Skeletal muscle tissue (tissue), 4 donors: ENCODE measurements around the gene SDHD. TPM values are rescaled to one million over a fixed set of nuclear protein-coding genes. Genes with fewer than 3 reads are reported as not detected.

Source experiments
- H3K27ac ChIP-seq: one replicate; pipeline ENCODE4 v1.7.0; 2013; ENCODE audit warnings: mild to moderate bottlenecking, low read depth, low read length, inconsistent platforms
- H3K27me3 ChIP-seq, 3 donors: one replicate each; pipeline ENCODE4 v1.7.0; 2013; ENCODE audit warnings: low read length in 3 of 3; ENCODE audit not compliant: control insufficient read depth in 3 of 3, insufficient read depth in 3 of 3
- H3K36me3 ChIP-seq, 3 donors: one replicate each; pipeline ENCODE4 v1.7.0; 2013; ENCODE audit warnings: low read length in 3 of 3; ENCODE audit not compliant: control insufficient read depth in 3 of 3, insufficient read depth in 3 of 3
- H3K4me1 ChIP-seq, 3 donors: one replicate each; pipeline ENCODE4 v1.7.0; 2013; ENCODE audit warnings: low read length in 3 of 3, mild to moderate bottlenecking in 3 of 3; ENCODE audit not compliant: control insufficient read depth in 3 of 3, insufficient read depth in 3 of 3
- H3K4me3 ChIP-seq, 3 donors: one replicate each; pipeline ENCODE4 v1.7.0; 2013; ENCODE audit warnings: low read length in 3 of 3
- H3K9ac ChIP-seq, 3 donors: one replicate each; pipeline ENCODE4 v1.7.0; 2013; ENCODE audit warnings: low read length in 3 of 3, mild to moderate bottlenecking in 3 of 3, moderate library complexity in 2 of 3, low read depth in 1 of 3
- H3K9me3 ChIP-seq, 3 donors: one replicate each; pipeline ENCODE4 v1.7.0; 2013; ENCODE audit warnings: low read length in 3 of 3; ENCODE audit not compliant: control insufficient read depth in 3 of 3
- total RNA-seq: library from RNA; depleted of rRNA; stranded (reverse); fragments of >200 nt; gene quantifications from one replicate; pipeline ENCODE4 v1.2.3, GENCODE V29; 2014
- donor health status: Osteomylitis.

Gene SDHD
- total RNA-seq, 1 donor from 2014 or later, result 129 TPM

DNA sequence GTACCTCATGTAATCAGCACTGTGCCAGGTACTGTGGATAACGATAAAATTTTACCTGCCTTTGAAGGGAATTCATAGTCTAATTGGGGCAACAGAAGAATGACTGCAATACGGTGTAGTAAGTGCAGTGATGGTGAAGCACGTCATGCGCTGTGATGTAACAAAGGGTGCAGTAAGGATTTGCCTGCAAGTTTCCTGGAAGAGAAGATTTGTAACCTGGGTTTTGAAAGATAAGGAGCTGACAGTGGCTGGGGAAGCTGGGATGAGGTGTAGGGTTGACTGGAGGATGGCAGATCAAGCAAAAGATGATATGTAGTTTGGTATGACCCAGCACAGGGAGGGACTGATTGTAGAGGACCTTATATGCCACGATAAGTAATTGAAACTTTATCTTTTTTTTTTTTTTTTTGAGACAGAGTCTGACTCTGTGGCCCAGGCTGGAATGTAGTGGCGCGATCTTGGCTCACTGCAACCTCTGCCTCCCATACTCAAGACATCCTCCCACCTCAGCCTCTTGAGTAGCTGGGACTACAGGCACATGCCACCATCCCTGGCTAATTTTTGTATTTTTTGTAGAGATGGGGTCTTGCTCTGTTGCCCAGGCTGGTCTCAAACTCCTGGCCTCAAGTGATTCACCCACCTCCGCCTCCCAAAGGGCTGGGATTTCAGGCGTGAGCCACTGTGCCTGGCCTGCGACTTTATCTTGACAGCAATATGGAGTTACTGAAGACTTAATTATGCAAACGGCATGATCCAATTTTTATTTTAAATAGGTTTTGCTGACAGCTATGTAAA is 11.3 kb downstream of the SDHD start:
- Histone ChIP-seq H3K4me1 (peaks cover 2 to 10% (median 5%) of the 10 kb centered on the region in 3 donors), H3K4me3 (no peak overlapping the region), H3K27ac (no peak overlapping the region), H3K9me3 (no peaks in the 10 kb centered on the region), H3K36me3 (peaks cover 12 to 29% (median 19%) of the 10 kb centered on the region in 3 donors), H3K9ac (no peak overlapping the region), H3K27me3 (no peaks in the 10 kb centered on the region)

DNA sequence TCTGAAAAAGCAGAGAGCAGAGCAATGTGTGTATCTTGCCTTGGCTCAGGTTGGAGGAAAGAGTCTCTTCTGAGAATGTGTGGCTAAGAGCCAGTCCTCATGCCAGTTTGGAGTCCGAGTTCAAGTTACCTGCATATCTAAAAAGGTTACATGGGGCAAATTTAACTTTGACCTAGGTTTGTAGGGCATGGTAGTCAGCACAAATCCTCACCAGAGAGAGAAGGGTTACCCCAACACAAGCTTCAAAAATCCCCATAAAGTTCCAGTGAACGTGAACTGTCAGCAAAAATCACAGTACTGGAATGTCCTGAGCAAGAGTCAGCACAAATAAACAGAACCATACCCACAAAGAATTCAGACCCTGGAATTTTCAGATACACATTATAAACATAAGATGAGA is 13.8 kb downstream of the SDHD start:
- no peaks in the 10 kb centered on the region for H3K27me3 ChIP-seq
- H3K9ac ChIP-seq, result no peak overlapping the region
- H3K27ac ChIP-seq, result peak overlapping the region; percentile 72
- H3K36me3 ChIP-seq, result peaks cover 8 to 21% (median 11%) of the 10 kb centered on the region in 3 donors
- no peak overlapping the region for H3K4me3 ChIP-seq
- H3K4me1 ChIP-seq, result peaks cover 2 to 10% (median 5%) of the 10 kb centered on the region in 3 donors
- no peaks in the 10 kb centered on the region for H3K9me3 ChIP-seq

DNA sequence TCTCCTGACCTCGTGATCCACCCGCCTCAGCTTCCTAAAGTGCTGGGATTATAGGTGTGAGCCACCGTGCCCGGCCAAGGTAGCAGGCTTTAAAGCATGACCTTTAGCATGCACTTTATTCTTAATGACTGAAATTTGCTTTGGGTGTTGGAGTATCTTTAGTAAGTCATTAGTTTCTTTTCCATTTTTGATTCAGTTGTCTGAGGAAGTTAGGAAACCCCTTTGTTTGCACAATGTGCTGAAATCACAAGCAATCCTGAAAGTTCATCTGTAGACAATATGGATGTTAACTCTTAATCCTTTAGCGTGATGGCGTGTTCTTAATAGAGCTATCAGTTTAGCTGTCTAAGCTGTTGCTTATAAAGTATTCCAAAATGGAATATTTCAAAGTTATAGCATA is 16.8 kb downstream of the SDHD start:
- H3K36me3 ChIP-seq, result peaks cover 0 to 6% (median 0%) of the 10 kb centered on the region in 3 donors
- H3K9me3 ChIP-seq, result no peaks in the 10 kb centered on the region
- H3K4me3 ChIP-seq, result no peak overlapping the region
- peaks cover 2 to 10% (median 5%) of the 10 kb centered on the region in 3 donors for H3K4me1 ChIP-seq
- H3K9ac ChIP-seq, result no peak overlapping the region
- H3K27me3 ChIP-seq, result no peaks in the 10 kb centered on the region
- no peak overlapping the region for H3K27ac ChIP-seq

DNA sequence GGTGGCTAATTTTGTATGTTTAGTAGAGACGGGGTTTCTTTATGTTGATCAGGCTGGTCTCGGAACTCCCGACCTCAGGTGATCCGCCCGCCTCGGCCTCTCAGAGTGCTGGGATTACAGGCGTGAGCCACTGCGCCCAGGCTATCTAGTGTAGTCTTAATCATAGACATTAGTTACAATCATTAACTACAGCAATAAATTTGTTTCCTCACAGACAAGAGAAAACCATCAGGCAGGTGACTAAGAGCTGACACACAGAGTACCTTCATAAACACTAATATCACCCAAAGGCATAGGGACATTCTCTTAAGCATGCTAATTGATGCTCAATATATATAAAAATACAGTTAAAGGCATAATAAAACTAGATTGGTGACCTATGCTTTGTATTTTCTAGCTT is 19.4 kb downstream of the SDHD start:
- H3K9me3 ChIP-seq, result no peaks in the 10 kb centered on the region
- H3K27ac ChIP-seq, result no peak overlapping the region
- peaks cover 0 to 9% (median 0%) of the 10 kb centered on the region in 3 donors for H3K36me3 ChIP-seq
- H3K4me1 ChIP-seq, result peaks cover 0 to under 1% (median under 1%) of the 10 kb centered on the region in 3 donors
- no peaks in the 10 kb centered on the region for H3K27me3 ChIP-seq
- no peak overlapping the region for H3K4me3 ChIP-seq
- H3K9ac ChIP-seq, result no peak overlapping the region

DNA sequence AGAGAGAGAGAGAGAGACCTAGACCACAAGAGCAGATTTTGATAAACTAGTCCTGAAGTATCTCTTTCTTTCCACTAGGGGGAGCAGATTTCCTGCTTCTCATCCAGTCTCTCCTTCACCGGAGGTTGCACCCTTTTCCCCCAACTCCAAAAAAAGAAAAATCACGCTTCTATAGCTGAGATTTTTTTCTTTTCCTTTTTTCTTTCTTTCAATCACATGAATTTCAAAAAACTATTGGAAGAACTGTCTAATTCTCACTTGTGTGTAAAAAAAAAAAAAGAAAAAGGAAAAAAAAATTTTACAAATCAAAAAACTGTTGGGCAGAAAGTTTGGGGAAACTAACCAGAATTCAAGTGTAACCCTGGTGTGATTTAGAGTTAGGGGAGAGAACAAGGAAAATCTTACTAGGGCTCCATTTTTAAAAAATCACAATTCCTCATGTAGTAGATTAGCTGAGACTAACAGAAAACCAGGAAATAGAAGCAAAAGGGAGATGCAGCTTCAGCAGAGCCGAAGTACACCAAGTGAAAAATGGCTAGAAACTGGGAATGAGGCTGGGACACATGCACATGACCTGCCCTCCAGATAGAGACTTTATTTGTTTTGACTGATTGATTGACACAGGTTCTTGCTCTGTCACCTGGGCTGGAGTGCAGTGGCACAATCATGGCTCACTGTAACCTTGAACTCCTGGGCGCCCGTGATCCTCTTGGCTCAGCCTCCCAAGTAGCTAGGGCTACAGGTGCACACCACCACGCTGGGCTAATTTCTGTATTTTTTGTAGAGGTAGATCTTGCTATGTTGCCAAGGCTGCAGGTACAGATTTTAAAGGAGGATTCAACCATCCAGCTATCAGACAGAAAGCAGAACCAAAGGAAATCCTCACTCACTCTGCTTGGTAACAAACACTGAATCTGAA is 27.1 kb downstream of the SDHD start:
- Histone ChIP-seq H3K9me3 (no peaks in the 10 kb centered on the region), H3K27me3 (no peaks in the 10 kb centered on the region), H3K9ac (no peak overlapping the region), H3K27ac (no peak overlapping the region), H3K4me1 (peaks cover 0 to 3% (median 0%) of the 10 kb centered on the region in 3 donors), H3K36me3 (peaks cover 0 to 3% (median 0%) of the 10 kb centered on the region in 3 donors), H3K4me3 (no peak overlapping the region)

DNA sequence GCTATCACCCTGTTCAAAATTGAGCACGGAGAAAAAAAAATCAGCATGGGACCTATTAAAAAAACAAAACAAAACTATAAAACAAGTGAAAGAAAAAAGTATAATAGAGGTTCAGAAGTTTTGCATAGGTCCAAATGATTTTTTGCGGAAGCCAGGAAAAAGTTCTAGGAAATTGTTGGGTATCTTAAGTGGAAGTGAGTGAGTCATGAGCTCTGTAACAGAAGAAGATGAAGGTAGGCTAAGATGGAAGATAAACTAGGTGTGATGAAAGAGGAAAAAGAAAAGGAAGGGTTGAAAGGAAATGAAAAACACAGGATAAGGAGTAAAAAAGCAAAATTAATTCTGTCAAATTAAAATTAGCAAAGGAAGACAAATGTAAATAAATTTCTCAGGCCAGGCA is 27.8 kb downstream of the SDHD start:
- H3K4me3 ChIP-seq, result no peak overlapping the region
- no peaks in the 10 kb centered on the region for H3K9me3 ChIP-seq
- peaks cover 0 to 3% (median 0%) of the 10 kb centered on the region in 3 donors for H3K4me1 ChIP-seq
- peaks cover 0 to 3% (median 0%) of the 10 kb centered on the region in 3 donors for H3K36me3 ChIP-seq
- no peak overlapping the region for H3K9ac ChIP-seq
- H3K27me3 ChIP-seq, result no peaks in the 10 kb centered on the region
- H3K27ac ChIP-seq, result no peak overlapping the region

DNA sequence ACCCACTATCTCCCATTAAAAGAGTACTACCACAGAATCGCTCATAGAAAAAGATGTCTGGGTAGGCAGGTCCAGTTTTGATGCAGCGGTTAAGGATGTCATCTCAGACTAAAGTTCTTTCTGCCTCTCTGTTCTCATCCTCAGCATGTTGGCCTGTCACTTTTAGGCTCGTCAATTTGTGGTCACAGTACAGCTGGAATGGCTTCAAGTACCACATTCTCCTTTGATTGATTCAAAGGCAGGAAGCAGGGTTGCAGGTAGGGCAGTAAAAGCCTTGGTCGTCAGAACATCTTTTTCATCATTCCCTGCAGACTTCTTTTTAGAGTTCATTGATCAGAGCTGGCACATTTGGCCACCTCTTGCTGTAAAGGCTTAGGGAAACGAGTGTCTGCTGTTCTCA is 28.7 kb downstream of the SDHD start:
- peaks cover 4 to 7% (median 5%) of the 10 kb centered on the region in 3 donors for H3K4me1 ChIP-seq
- no peak overlapping the region for H3K4me3 ChIP-seq
- no peak overlapping the region for H3K9ac ChIP-seq
- H3K9me3 ChIP-seq, result no peaks in the 10 kb centered on the region
- H3K27me3 ChIP-seq, result no peaks in the 10 kb centered on the region
- H3K27ac ChIP-seq, result no peak overlapping the region
- H3K36me3 ChIP-seq, result peaks cover 0 to 2% (median 0%) of the 10 kb centered on the region in 3 donors

DNA sequence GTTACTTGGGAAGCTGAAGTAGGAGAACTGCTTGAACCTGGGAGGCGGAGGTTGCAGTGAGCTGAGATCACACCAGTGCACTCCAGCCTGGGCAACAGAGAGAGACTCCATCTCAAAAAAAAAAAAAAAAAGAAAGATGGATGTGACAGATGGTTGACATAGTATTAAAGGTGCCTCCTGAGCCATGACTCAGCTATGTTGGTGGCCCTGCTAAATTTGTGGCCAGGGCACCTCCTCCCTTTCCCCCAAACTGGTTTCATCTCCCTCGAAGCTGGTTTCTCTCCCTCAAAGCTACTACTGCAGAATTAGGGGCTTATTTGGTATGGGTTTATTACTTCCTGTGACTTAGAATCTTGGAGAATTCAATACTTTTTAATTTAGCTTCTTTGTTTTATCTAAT is 31.5 kb downstream of the SDHD start:
- Histone ChIP-seq H3K27ac (no peak overlapping the region), H3K36me3 (peaks cover 0 to 2% (median 0%) of the 10 kb centered on the region in 3 donors), H3K9me3 (no peaks in the 10 kb centered on the region), H3K27me3 (no peaks in the 10 kb centered on the region), H3K9ac (no peak overlapping the region), H3K4me3 (no peak overlapping the region), H3K4me1 (peaks cover 4 to 7% (median 6%) of the 10 kb centered on the region in 3 donors)

DNA sequence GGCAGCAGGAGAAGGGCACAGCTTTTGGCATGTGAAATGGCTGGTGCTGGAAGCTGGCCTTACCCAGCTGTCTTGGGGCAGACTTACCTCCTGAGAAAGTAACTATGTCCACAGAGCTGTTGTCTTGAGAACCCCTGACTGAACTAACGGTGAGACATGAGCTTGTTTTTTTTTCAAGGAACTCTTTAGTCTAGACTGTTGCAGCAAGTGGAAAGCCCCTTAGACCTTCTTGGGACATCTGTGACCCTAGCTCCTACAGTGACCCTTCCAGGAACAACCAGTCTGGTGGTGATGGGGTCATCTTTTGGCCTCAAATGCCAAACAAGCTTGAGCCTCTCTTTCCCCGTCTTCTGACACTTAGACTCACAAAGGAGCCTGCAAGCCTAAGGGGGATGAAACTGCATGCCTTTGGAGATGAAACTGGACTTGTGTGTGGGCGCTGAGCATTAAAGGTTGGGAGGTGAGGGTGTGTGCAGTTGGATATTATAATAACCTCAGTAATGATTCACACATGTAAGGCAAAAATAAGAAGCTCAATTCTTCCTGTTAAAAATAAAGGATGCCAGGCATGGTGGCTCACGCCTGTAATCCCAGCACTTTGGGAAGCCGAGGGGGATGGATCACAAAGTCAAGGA is 35.4 kb downstream of the SDHD start:
- no peaks in the 10 kb centered on the region for H3K27me3 ChIP-seq
- no peak overlapping the region for H3K9ac ChIP-seq
- peaks cover 4 to 6% (median 5%) of the 10 kb centered on the region in 3 donors for H3K4me1 ChIP-seq
- no peaks in the 10 kb centered on the region for H3K9me3 ChIP-seq
- H3K4me3 ChIP-seq, result no peak overlapping the region
- peaks cover 0 to 2% (median 0%) of the 10 kb centered on the region in 3 donors for H3K36me3 ChIP-seq
- no peak overlapping the region for H3K27ac ChIP-seq
